NCI-H510A (cell line): ENCODE data around the gene C18orf32.
A peak's percentile ranks its signal among the peaks of the same experiment; 100 is the strongest.
"Not testable (repeated sequence)": the region's sequence is repeated elsewhere in the genome, so short reads cannot be mapped to it uniquely, and the experiment has no call there.

ENCODE experiments used
- DNase-seq: peaks from one replicate; lab custom pipeline; 2025; lab: John Stamatoyannopoulos, UW

C18orf32 gene

GRCh38 chr18:49500201-49500921, 13.3 kb upstream of the C18orf32 start:
- no peak for DNase-seq

GRCh38 chr18:49499046-49499637, 12.1 kb upstream of the C18orf32 start:
- no peak for DNase-seq

GRCh38 chr18:49495480-49495879, 8.4 kb upstream of the C18orf32 start:
- DNase-seq = no peak

- DNase-seq = no peak
These were observed 8.0 kb upstream of the C18orf32 start for GRCh38 chr18:49495076-49495475.

- DNase-seq = no peak
These were observed 7.6 kb upstream of the C18orf32 start for GRCh38 chr18:49494660-49495059.

- no peak for DNase-seq
These were observed 5.6 kb upstream of the C18orf32 start for GRCh38 chr18:49492694-49493033.

- DNase-seq = peak; percentile 89
These were observed 5.0 kb upstream of the C18orf32 start, which contains the start of gene RPL17 for GRCh38 chr18:49491857-49492693. TSS of gene RPL17 (minus strand) at chr18:49492465.

- no peak for DNase-seq
These were observed 4.5 kb upstream of the C18orf32 start for GRCh38 chr18:49491534-49491856.

GRCh38 chr18:49490246-49490762, 3.3 kb upstream of the C18orf32 start:
- DNase-seq = no peak

GRCh38 chr18:49487711-49488310, 777 bp upstream of the C18orf32 start:
- DNase-seq = no peak

GRCh38 chr18:49486606-49486952, 455 bp downstream of the C18orf32 start:
- no peak for DNase-seq

- no peak for DNase-seq
These were observed 900 bp downstream of the C18orf32 start for GRCh38 chr18:49486134-49486533.

GRCh38 chr18:49483198-49483597, 3.8 kb downstream of the C18orf32 start:
- no peak for DNase-seq

GRCh38 chr18:49481907-49482306, 5.1 kb downstream of the C18orf32 start:
- DNase-seq = no peak

- DNase-seq = no peak
These were observed 5.7 kb downstream of the C18orf32 start for GRCh38 chr18:49481317-49481716.

- no peak for DNase-seq
These were observed 7.5 kb downstream of the C18orf32 start for GRCh38 chr18:49479381-49480137.

- no peak for DNase-seq
These were observed 10.2 kb downstream of the C18orf32 start for GRCh38 chr18:49476664-49477411.

GRCh38 chr18:49474935-49475334, 12.1 kb downstream of the C18orf32 start:
- DNase-seq = not testable (repeated sequence)

- no peak for DNase-seq
These were observed 13.3 kb downstream of the C18orf32 start for GRCh38 chr18:49473721-49474120.

- no peak for DNase-seq
These were observed 14.6 kb downstream of the C18orf32 start for GRCh38 chr18:49472459-49472858.

- DNase-seq = no peak
These were observed 15.5 kb downstream of the C18orf32 start for GRCh38 chr18:49471532-49471931.
